SU-DHL-6 (cell line): ENCODE data around the gene TMEM35B.

Experiments used
- H2AFZ ChIP-seq: fragments of 200-600 bp; sonication (generic); 2 replicates; pipeline ENCODE4 v1.6.1; 2014; ENCODE audit warnings: low read depth, mild to moderate bottlenecking, moderate library complexity, mixed read lengths, antibody characterized with exemption, low read length; ENCODE audit not compliant: severe bottlenecking
- H3F3A ChIP-seq: fragments of 200-600 bp; shearing (Covaris generic); 2 replicates; pipeline ENCODE4 v1.6.0; 2016; ENCODE audit warnings: antibody characterized with exemption, mild to moderate bottlenecking; ENCODE audit not compliant: insufficient read depth
- H3K27ac ChIP-seq: fragments of 200-600 bp; sonication (generic); 2 replicates; pipeline ENCODE4 v1.5.1; 2016; ENCODE audit warnings: low read depth, mild to moderate bottlenecking, low read length, moderate library complexity, mixed read lengths
- H3K27me3 ChIP-seq: fragments of 200-600 bp; sonication (generic), shearing (Covaris generic); 2 replicates; pipeline ENCODE4 v1.6.0; 2014; ENCODE audit warnings: mild to moderate bottlenecking, low read length
- H3K36me3 ChIP-seq: fragments of 200-600 bp; sonication (generic); 2 replicates; pipeline ENCODE4 v1.6.1; 2014; ENCODE audit warnings: mild to moderate bottlenecking, low read length, mixed read lengths
- H3K4me2 ChIP-seq: fragments of 300-600, 200-600 bp; shearing (Covaris generic), sonication (generic); 2 replicates; pipeline ENCODE4 v1.6.0; 2014; ENCODE audit warnings: low read length, low read depth, mild to moderate bottlenecking; ENCODE audit not compliant: poor library complexity, severe bottlenecking
- H3K4me3 ChIP-seq: fragments of 200-600 bp; sonication (generic); 2 replicates; pipeline ENCODE4 v1.5.1; 2014; ENCODE audit warnings: antibody characterized with exemption, low read length, mild to moderate bottlenecking, mixed read lengths; ENCODE audit not compliant: insufficient read depth, poor library complexity, severe bottlenecking
- H3K79me2 ChIP-seq: fragments of 200-600 bp; sonication (generic); 2 replicates; pipeline ENCODE4 v1.6.1; 2014; ENCODE audit warnings: mild to moderate bottlenecking, low read length, moderate library complexity; ENCODE audit not compliant: insufficient read depth
- H3K9ac ChIP-seq: fragments of 200-600 bp; sonication (generic); 2 replicates; pipeline ENCODE4 v1.7.0; 2014; ENCODE audit warnings: mild to moderate bottlenecking, low read length
- H3K9me2 ChIP-seq: fragments of 200-600 bp; sonication (generic); replicated peaks from 2 replicates; pipeline ENCODE4 v1.6.1; 2014; ENCODE audit warnings: low read length; ENCODE audit not compliant: insufficient read depth
- H3K9me3 ChIP-seq: fragments of 200-600 bp; sonication (generic); 2 replicates; pipeline ENCODE4 v1.6.1; 2014; ENCODE audit warnings: low read length, mixed read lengths; ENCODE audit not compliant: insufficient read depth
- H4K20me1 ChIP-seq: fragments of 200-600 bp; sonication (generic); 2 replicates; pipeline ENCODE4 v1.6.1; 2014; ENCODE audit warnings: low read depth, mild to moderate bottlenecking, antibody characterized with exemption, low read length, moderate library complexity, mixed read lengths
- CTCF ChIP-seq: fragments of 200-600 bp; sonication (generic); IDR thresholded peaks from one replicate; pipeline ENCODE4 v1.5.1; 2017; ENCODE audit warnings: antibody characterized with exemption, mild to moderate bottlenecking, low read length, moderate library complexity; ENCODE audit not compliant: insufficient read depth, poor library complexity, severe bottlenecking
- EZH2phosphoT487 ChIP-seq: fragments of 200-600 bp; sonication (generic), shearing (Covaris generic); conservative IDR thresholded peaks from 2 replicates; pipeline ENCODE4 v1.6.1; 2018; ENCODE audit warnings: mild to moderate bottlenecking, antibody characterized with exemption, low read length, moderate library complexity, mixed read lengths

TMEM35B gene

DNA sequence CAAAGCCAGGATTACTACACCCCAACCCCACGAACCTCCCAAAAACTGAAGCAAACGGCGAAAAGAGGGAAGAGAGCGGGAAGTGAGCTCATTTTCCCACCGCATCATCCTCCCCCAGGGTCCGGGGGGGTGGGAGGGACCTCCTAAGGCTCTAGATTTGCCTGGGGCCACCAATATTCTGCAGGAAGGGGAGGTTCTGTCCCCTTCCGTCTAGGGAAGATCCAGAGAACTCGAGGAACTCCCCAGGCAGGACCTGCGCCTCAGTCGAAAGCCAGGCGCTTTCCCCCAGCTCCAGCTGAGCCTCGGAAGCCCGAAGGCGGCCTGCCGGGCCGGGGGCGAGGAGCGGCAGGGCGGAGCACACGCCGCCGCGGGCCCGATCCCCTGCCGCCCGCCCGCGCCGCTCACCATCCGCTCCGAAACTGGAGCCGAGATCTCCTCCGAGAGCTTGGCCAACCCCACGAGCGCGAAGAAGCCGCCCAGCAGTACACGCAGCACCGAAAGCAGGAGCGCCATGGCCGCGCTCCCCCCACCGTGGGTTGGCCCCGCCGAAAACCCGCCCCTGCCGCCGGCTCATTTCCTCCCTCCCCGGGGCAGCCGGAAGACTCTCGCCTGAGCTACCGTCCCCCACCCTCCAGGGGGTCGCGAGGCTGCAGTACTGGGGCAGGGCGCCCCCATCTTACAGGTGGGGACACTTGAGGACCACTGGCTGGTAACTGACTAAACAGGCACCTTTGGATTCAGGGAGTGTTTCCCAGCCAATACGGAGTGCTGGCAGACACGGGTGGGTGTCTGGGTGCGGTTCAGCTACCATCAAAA, at the start of gene TMEM35B:
Gene TMEM35B, minus strand, starts transcription at position 555 of the 816 bp plus-strand sequence. Its CDS starts 42 bp downstream, at position 513.
- peaks cover 4% of the 10 kb centered on the region; the same call in 1 of the 2 replicates for H3K36me3 ChIP-seq
- peak within 1 kb of the TSS; percentile 63 for H3K27ac ChIP-seq
- H3K27me3 ChIP-seq, result no peaks in the 10 kb centered on the region
- no peaks in the 10 kb centered on the region for H4K20me1 ChIP-seq
- TF ChIP-seq EZH2phosphoT487 (no peak), CTCF (no peak)
- no peaks in the 10 kb centered on the region for H3K9me2 ChIP-seq
- H3K79me2 ChIP-seq, result peaks cover 7% of the 10 kb centered on the region; the same call in 1 of the 2 replicates
- H3K4me3 ChIP-seq, result peak within 1 kb of the TSS; percentile 98
- peak within 1 kb of the TSS; percentile 99 for H2AFZ ChIP-seq
- peak within 1 kb of the TSS; percentile 88 for H3K9ac ChIP-seq
- H3K9me3 ChIP-seq, result no peaks in the 10 kb centered on the region
- H3K4me2 ChIP-seq, result peak within 1 kb of the TSS; percentile 74
- peaks cover 28% of the 10 kb centered on the region for H3F3A ChIP-seq

- Histone ChIP-seq H3K27ac (no peak overlapping the region), H3K27me3 (no peaks in the 10 kb centered on the region), H4K20me1 (no peaks in the 10 kb centered on the region), H3K9ac (no peak overlapping the region), H3K79me2 (peaks cover 19% of the 10 kb centered on the region), H3K9me3 (peaks cover 13% of the 10 kb centered on the region; the same call in 1 of the 2 replicates), H3K36me3 (peaks cover 13% of the 10 kb centered on the region), H2AFZ (no peak overlapping the region), H3K9me2 (no peaks in the 10 kb centered on the region), H3F3A (peaks cover 10% of the 10 kb centered on the region), H3K4me2 (no peak overlapping the region), H3K4me3 (no peak overlapping the region)
- TF ChIP-seq EZH2phosphoT487 (no peak), CTCF (no peak)
Measured at GRCh38 chr1:35033346-35033745, 48.2 kb upstream of the TMEM35B start.

GRCh38 chr1:35032384-35032739, 47.2 kb upstream of the TMEM35B start:
- Histone ChIP-seq H3K36me3 (peaks cover 13% of the 10 kb centered on the region), H3K9ac (no peak overlapping the region), H3F3A (peaks cover 10% of the 10 kb centered on the region), H4K20me1 (no peaks in the 10 kb centered on the region), H3K9me2 (no peaks in the 10 kb centered on the region), H3K9me3 (peaks cover 13% of the 10 kb centered on the region; the same call in 1 of the 2 replicates), H2AFZ (peak overlapping the region; percentile 72), H3K4me2 (peak overlapping the region; percentile 98), H3K4me3 (peak overlapping the region; percentile 88), H3K27ac (no peak overlapping the region), H3K27me3 (no peaks in the 10 kb centered on the region), H3K79me2 (peaks cover 19% of the 10 kb centered on the region)
- TF ChIP-seq CTCF (no peak), EZH2phosphoT487 (no peak)
